Adrenal gland (tissue), 5 donors: Measurements from ENCODE around the gene WDR49.

Experiments
- CTCF ChIP-seq, 6 experiments: fragments of 450-650 bp in 4 of 6; fragments of 200-600 bp in 2 of 6; sonication (generic) in 1 of 6; IDR thresholded peaks; 1 replicate in 5 of 6; 2 replicates in 1 of 6; pipeline versions ENCODE4 v1.5.1 to v1.8.0; 2016 to 2021; ENCODE audit warnings: antibody characterized with exemption in 6 of 6, mild to moderate bottlenecking in 2 of 6, moderate library complexity in 1 of 6
- POLR2A ChIP-seq, 2 donors: fragments of 450-650 bp; IDR thresholded peaks; one replicate each; pipeline ENCODE4 v1.6.1; 2017; ENCODE audit warnings: antibody characterized with exemption in 2 of 2, mild to moderate bottlenecking in 2 of 2, moderate library complexity in 1 of 2
- donor health status: DM: no; HTN: no; CAD: no.

- TF ChIP-seq CTCF (IDR thresholded peaks at IDR 0.05) (no peak), POLR2A (IDR thresholded peaks at IDR 0.05) (no peak)
These were observed 27.3 kb downstream of the WDR49 start for GRCh38 chr3:167626490-167626889.
